HG02610 (cell line): ENCODE measurements around the gene DDX55.

Experiments used
- ATAC-seq: cut with Tn5 transposase; IDR thresholded peaks from one replicate; pipeline ENCODE4 v1.9.1; 2021; ENCODE audit warnings: mild to moderate bottlenecking, moderate library complexity; ENCODE audit not compliant: unreplicated experiment

The DDX55 gene

DNA sequence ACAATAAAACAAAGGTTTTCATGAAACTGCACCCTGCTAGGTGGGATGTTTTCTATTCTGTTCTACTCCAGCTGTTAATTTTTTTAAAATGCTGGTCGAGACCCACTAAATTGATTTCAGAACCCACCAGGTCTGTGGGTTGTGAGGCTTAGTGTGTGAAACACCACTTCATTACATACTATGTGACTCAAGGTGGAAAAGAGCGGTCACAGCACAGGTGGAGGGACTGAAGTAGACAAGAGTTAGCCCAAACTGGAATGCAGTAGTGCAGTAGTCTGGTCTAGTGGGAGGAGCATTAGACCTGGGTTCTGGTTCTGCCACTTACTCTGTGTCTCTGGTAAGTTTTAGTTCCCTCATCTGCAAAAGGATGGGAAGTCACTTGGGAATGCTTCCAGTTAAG lies 12.2 kb downstream of the DDX55 start:
- no peak for ATAC-seq

GRCh38 chr12:123614531-123614930 lies 12.6 kb downstream of the DDX55 start:
- ATAC-seq: no peak

DNA sequence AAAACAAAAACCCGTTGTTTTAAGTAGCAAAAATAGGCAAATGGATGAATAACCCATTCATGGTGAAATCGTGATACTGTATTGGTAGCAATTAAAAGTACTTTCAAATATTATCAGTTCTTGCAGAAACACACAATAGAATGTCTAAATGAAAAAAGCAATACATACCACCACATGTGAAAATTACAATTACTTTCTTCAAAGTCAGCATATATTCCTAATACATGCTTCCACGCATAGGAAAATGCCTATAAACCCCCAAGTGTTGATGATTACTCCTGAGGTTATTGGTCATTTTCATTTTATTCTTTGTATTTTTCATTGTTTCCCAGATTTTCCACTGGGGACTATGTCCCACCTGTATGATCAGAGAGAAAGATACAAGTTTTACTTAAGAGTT lies 15.2 kb downstream of the DDX55 start:
- ATAC-seq: no peak

GRCh38 chr12:123617580-123617979 lies 15.7 kb downstream of the DDX55 start:
- no peak for ATAC-seq

- ATAC-seq: no peak
These were observed 19.2 kb downstream of the DDX55 start for GRCh38 chr12:123621101-123621500.

- no peak for ATAC-seq
These were observed 20.0 kb downstream of the DDX55 start for GRCh38 chr12:123621619-123622530.

GRCh38 chr12:123633379-123634141 lies 31.7 kb downstream of the DDX55 start, which contains the start of the genes EIF2B1 and GTF2H3:
Gene EIF2B1, minus strand, starts transcription at chr12:123633686. Its CDS starts 129 bp downstream, at chr12:123633557.
Gene GTF2H3, plus strand, starts transcription at chr12:123633829. Its CDS starts 31 bp downstream, at chr12:123633860.
- ATAC-seq: peak; percentile 94

DNA sequence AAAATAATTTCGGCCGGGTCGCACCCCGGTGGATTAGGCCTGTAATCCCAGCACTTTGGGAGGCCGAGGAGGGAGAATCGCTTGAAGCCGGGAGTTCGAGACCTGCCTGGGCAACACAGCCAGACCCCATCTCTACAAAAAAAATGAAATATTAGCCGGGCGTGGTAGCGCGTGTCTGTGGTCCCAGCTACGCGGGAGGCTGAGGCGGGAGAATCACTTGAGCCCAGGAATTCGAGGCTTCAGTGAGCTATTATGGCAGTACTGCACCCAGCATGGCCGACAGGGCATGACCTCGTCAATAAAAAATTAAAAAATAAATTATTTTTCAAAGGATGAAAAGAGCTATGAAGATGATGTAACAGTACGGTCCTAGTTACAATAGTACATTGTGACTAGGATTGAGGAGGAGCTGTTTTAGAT lies 32.3 kb downstream of the DDX55 start:
- ATAC-seq: no peak

- ATAC-seq: no peak
These were observed 42.0 kb downstream of the DDX55 start for GRCh38 chr12:123643911-123644310.

GRCh38 chr12:123645380-123645779 lies 43.5 kb downstream of the DDX55 start:
- no peak for ATAC-seq

DNA sequence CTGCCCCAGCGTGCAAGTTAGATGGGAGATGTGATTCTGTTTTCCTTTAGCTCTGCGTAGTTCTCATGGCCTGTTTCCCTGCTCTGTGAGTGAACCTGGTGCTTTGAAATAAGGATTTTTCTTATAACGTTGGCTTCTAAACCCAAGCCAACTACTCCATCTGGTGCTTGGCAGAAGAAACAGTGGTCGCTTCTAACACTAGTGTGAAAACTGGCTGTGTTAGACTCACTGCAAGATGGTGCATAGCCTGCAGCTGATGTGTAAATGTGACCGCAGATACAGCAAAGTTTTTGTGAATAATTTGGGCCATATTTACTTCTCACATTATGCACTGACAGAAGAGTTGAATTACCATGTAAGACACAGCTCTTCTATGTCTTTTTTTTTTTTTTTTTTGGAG lies 44.0 kb downstream of the DDX55 start:
- ATAC-seq: no peak

GRCh38 chr12:123648401-123648800 lies 46.5 kb downstream of the DDX55 start:
- no peak for ATAC-seq

- no peak for ATAC-seq
These were observed 52.3 kb downstream of the DDX55 start for GRCh38 chr12:123654129-123654701.

- peak; percentile 84 for ATAC-seq
These were observed 53.5 kb downstream of the DDX55 start for GRCh38 chr12:123655420-123655819.

- ATAC-seq: no peak
These were observed 54.5 kb downstream of the DDX55 start for GRCh38 chr12:123656392-123656791.

- no peak for ATAC-seq
These were observed 55.3 kb downstream of the DDX55 start for GRCh38 chr12:123657211-123657610.

DNA sequence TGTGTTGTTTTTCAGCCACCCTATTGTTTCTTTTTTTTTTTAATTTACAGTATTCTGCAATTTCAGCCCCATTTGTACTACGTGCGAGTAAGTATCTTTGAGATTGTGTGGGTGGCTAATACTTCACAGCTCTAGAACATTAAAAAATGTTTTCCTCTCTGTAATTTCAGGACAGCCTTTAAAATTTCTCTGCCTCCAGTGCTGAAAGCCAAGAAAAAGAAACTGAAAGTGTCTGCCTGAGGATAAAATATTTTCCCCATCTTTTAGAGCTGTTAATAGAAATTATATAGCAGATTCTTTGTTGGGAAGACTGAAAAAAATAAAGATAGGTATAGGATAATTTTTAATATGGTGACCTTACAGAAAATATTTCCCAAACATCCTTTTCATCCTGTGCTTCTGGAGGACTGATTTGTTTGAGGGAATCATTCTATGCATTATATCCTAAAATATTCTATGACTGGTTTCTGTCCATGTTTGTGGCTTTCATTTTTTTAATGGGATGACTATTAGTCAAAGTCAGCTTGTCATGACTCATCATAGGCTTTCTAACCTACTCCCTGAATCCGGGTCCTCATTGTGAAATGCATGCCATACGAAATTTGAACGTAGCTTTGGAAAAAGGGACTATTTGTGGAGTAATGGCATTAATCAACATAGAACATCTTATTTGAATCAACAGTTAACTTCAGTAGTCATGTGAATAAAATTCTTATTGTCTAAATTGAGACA lies 58.3 kb downstream of the DDX55 start:
- ATAC-seq: peak; percentile 41

DNA sequence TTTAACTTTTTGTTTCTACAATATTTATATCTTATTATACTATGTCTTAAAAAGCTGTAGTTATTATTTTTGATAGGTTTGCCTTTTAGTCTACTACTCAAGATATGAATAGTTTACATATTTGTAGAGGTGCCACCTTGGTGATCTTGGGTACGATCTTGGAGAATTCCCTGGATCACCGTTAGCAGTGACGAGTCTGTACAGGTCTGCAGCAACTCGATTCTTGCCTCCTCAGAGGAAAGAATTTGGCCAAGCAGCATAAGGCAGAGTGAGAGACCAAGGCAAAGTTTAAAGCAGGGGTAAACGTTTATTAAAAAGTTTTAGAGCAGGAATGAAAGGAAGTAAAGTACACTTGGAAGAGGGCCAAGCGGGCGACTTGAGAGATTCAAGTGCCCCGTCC lies 65.9 kb downstream of the DDX55 start:
- no peak for ATAC-seq
